ENCODE results near the gene AGK. TPM values are rescaled to one million over a fixed set of nuclear protein-coding genes. Genes with fewer than 3 reads are reported as not detected.

The AGK gene
- total RNA-seq, 1 experiment from 2014 or later = 32.6 TPM

DNA sequence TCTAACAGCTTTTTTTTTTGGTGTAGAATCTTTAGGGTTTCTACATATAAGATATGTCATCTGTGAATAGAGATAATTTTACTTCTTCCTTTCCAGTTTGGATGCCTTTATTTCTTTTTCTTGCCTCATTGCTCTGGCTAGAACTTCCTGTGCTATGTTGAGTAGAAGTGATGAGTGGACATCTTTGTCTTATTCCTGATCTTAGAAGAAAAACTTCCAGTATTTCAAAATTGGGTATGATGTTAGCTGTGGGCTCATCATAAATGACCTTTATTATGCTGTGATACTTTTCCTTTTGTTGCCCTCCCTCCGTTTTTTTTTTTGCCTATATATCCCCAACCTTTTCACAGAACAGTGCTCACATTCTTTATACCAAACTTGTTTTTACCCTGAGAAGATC, 8.8 kb downstream of the AGK start:
- CTCF ChIA-PET = no interaction called here
- Histone ChIP-seq H3K27ac (ENCODE audit: low read length) (no peak overlapping the region), H3K36me3 (ENCODE audit: control insufficient read depth, insufficient read depth, low read length) (no peaks in the 10 kb centered on the region; the same call in 1 of the 2 replicates), H3K9me3 (ENCODE audit: control insufficient read depth, insufficient read depth, low read depth, low read length) (no peaks in the 10 kb centered on the region), H3K27me3 (ENCODE audit: control insufficient read depth, insufficient read depth, low read length) (no peaks in the 10 kb centered on the region), H3K4me1 (ENCODE audit: control insufficient read depth, insufficient read depth, low read length) (no peaks in the 10 kb centered on the region), H3K4me3 (ENCODE audit: low read depth in 2 of 2, low read length in 2 of 2) (no peak overlapping the region)
- no peak for DNase-seq (ENCODE audit: low read depth, low spot score)
- TF ChIP-seq, protein P1, sequence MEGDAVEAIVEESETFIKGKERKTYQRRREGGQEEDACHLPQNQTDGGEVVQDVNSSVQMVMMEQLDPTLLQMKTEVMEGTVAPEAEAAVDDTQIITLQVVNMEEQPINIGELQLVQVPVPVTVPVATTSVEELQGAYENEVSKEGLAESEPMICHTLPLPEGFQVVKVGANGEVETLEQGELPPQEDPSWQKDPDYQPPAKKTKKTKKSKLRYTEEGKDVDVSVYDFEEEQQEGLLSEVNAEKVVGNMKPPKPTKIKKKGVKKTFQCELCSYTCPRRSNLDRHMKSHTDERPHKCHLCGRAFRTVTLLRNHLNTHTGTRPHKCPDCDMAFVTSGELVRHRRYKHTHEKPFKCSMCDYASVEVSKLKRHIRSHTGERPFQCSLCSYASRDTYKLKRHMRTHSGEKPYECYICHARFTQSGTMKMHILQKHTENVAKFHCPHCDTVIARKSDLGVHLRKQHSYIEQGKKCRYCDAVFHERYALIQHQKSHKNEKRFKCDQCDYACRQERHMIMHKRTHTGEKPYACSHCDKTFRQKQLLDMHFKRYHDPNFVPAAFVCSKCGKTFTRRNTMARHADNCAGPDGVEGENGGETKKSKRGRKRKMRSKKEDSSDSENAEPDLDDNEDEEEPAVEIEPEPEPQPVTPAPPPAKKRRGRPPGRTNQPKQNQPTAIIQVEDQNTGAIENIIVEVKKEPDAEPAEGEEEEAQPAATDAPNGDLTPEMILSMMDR (IDR thresholded peaks at IDR 0.05) = no peak
- TF ChIP-seq SIN3A (IDR thresholded peaks at IDR 0.05; ENCODE audit: borderline replicate concordance, insufficient read depth, low read depth, low read length) (no peak), POLR2AphosphoS5 (IDR thresholded peaks at IDR 0.05; ENCODE audit: low read depth, low read length) (no peak), TCF7L2 (IDR thresholded peaks at IDR 0.05; ENCODE audit: low read depth, low read length) (no peak)
- TF ChIP-seq, protein P2, sequence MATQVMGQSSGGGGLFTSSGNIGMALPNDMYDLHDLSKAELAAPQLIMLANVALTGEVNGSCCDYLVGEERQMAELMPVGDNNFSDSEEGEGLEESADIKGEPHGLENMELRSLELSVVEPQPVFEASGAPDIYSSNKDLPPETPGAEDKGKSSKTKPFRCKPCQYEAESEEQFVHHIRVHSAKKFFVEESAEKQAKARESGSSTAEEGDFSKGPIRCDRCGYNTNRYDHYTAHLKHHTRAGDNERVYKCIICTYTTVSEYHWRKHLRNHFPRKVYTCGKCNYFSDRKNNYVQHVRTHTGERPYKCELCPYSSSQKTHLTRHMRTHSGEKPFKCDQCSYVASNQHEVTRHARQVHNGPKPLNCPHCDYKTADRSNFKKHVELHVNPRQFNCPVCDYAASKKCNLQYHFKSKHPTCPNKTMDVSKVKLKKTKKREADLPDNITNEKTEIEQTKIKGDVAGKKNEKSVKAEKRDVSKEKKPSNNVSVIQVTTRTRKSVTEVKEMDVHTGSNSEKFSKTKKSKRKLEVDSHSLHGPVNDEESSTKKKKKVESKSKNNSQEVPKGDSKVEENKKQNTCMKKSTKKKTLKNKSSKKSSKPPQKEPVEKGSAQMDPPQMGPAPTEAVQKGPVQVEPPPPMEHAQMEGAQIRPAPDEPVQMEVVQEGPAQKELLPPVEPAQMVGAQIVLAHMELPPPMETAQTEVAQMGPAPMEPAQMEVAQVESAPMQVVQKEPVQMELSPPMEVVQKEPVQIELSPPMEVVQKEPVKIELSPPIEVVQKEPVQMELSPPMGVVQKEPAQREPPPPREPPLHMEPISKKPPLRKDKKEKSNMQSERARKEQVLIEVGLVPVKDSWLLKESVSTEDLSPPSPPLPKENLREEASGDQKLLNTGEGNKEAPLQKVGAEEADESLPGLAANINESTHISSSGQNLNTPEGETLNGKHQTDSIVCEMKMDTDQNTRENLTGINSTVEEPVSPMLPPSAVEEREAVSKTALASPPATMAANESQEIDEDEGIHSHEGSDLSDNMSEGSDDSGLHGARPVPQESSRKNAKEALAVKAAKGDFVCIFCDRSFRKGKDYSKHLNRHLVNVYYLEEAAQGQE (IDR thresholded peaks at IDR 0.05; ENCODE audit: insufficient read depth in 1 of 2, low read depth in 2 of 2, low read length in 1 of 2) = no peak
- POLR2A ChIA-PET = no interaction called here
- in situ Hi-C loops (cut with HindIII; ENCODE audit: low pct_unique_long_range_greater_than_20kb, low sequenced_read_pairs) (no loop called here), intact Hi-C loops (cut with micrococcal nuclease; ENCODE audit: unreplicated experiment) (no loop called here)
- no peak for ATAC-seq
- BruUV-seq (replicated peaks) = no TSS peak

DNA sequence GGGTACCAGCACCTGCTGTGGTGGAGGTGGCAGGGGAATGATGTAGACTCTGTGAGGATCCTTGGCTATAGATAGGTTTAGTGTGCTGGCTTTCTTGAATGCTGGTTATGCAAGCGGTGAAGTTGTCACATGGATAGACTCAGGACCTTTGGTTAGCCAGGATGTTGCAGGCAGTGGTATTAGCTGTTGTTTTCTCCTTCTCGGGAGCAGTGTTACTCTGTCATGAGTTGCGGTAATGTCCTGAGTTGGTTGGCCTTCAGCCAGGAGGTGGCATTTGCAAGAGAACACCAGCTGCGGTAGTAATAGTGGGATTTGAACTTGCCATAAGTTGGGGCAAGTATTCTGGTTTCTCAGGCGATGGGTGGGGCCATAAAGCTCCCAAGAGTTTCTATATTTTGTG, 10.8 kb downstream of the AGK start:
- Histone ChIP-seq H3K27me3 (ENCODE audit: control insufficient read depth, insufficient read depth, low read length) (no peaks in the 10 kb centered on the region), H3K9me3 (ENCODE audit: control insufficient read depth, insufficient read depth, low read depth, low read length) (no peaks in the 10 kb centered on the region), H3K4me3 (ENCODE audit: low read depth in 2 of 2, low read length in 2 of 2) (no peak overlapping the region), H3K36me3 (ENCODE audit: control insufficient read depth, insufficient read depth, low read length) (no peaks in the 10 kb centered on the region; the same call in 1 of the 2 replicates), H3K4me1 (ENCODE audit: control insufficient read depth, insufficient read depth, low read length) (no peaks in the 10 kb centered on the region), H3K27ac (ENCODE audit: low read length) (no peak overlapping the region)
- POLR2A ChIA-PET = no interaction called here
- DNase-seq (ENCODE audit: low read depth, low spot score) (no peak), ATAC-seq (no peak)
- in situ Hi-C loops (cut with HindIII; ENCODE audit: low pct_unique_long_range_greater_than_20kb, low sequenced_read_pairs) (no loop called here), intact Hi-C loops (cut with micrococcal nuclease; ENCODE audit: unreplicated experiment) (no loop called here)
- BruUV-seq (replicated peaks) = no TSS peak
- CTCF ChIA-PET = no interaction called here
- TF ChIP-seq TCF7L2 (IDR thresholded peaks at IDR 0.05; ENCODE audit: low read depth, low read length) (no peak), POLR2AphosphoS5 (IDR thresholded peaks at IDR 0.05; ENCODE audit: low read depth, low read length) (no peak), SIN3A (IDR thresholded peaks at IDR 0.05; ENCODE audit: borderline replicate concordance, insufficient read depth, low read depth, low read length) (no peak)
- TF ChIP-seq, protein P2 (IDR thresholded peaks at IDR 0.05; ENCODE audit: insufficient read depth in 1 of 2, low read depth in 2 of 2, low read length in 1 of 2) = no peak
- TF ChIP-seq, protein P1 (IDR thresholded peaks at IDR 0.05) = no peak

All from Panc1 (cell line).